Esophagus muscularis mucosa (tissue), 4 donors: Measurements from ENCODE around the gene FCGR2B. TPM values are rescaled to one million over a fixed set of nuclear protein-coding genes. Genes with fewer than 3 reads are reported as not detected.
"Not testable (repeated sequence)": the region's sequence is repeated elsewhere in the genome, so short reads cannot be mapped to it uniquely, and the experiment has no call there.

Experiments used
- DNase-seq: peaks from one replicate; pipeline ENCODE4 v3.0.0-alpha.2; 2017; ENCODE audit errors: extremely low spot score
- H3K27ac ChIP-seq, 4 donors: fragments of 200-600 bp; sonication (generic); replicated peaks in 1 of 4; 1 replicate in 3 of 4; 2 replicates in 1 of 4; pipeline ENCODE4 v1.5.1; 2016 to 2019; ENCODE audit warnings: mild to moderate bottlenecking in 1 of 4
- H3K27me3 ChIP-seq, 4 donors: fragments of 200-600 bp; sonication (generic); one replicate each; pipeline versions ENCODE4 v1.5.1 to v1.6.0; 2016 to 2019
- H3K36me3 ChIP-seq, 4 donors: fragments of 200-600 bp; sonication (generic); one replicate each; pipeline ENCODE4 v1.5.1; 2016 to 2019
- H3K4me1 ChIP-seq, 4 donors: fragments of 200-600 bp; sonication (generic); one replicate each; pipeline ENCODE4 v1.5.1; 2016 to 2019
- H3K4me3 ChIP-seq, 4 donors: fragments of 200-600 bp; sonication (generic); 1 replicate in 2 of 4; 2 replicates in 2 of 4; pipeline ENCODE4 v1.5.1; 2016 to 2019; ENCODE audit warnings: mild to moderate bottlenecking in 4 of 4, moderate library complexity in 1 of 4
- H3K9me3 ChIP-seq, 4 donors: fragments of 200-600 bp; sonication (generic); 1 replicate in 3 of 4; 2 replicates in 1 of 4; pipeline ENCODE4 v1.5.1; 2016 to 2019
- POLR2AphosphoS5 ChIP-seq, 2 donors: sonication (generic); formaldehyde crosslinking; IDR thresholded peaks; one replicate each; pipeline ENCODE4 v1.6.1; 2017; ENCODE audit warnings: antibody characterized with exemption in 2 of 2
- WGBS: methylation state at CpG from one replicate; pipeline ENCODE4 v1.1.5; 2018; 5-methylcytosine and 5-hydroxymethylcytosine counted together
- intact Hi-C: fragments of 100-400 bp; cut with DNase I; formaldehyde crosslinking; loops from one replicate; pipeline ENCODE4 v1.15.1; 2023
- total RNA-seq, 4 donors: library from RNA; depleted of rRNA; stranded (reverse); fragments of >200 nt; gene quantifications; one replicate each; pipeline versions ENCODE4 v1.1.0 to v1.2.1, GENCODE V29; 2016

The FCGR2B gene
- 10 to 100 TPM; 12.7 to 39.8 (median 27.0) TPM for total RNA-seq

DNA sequence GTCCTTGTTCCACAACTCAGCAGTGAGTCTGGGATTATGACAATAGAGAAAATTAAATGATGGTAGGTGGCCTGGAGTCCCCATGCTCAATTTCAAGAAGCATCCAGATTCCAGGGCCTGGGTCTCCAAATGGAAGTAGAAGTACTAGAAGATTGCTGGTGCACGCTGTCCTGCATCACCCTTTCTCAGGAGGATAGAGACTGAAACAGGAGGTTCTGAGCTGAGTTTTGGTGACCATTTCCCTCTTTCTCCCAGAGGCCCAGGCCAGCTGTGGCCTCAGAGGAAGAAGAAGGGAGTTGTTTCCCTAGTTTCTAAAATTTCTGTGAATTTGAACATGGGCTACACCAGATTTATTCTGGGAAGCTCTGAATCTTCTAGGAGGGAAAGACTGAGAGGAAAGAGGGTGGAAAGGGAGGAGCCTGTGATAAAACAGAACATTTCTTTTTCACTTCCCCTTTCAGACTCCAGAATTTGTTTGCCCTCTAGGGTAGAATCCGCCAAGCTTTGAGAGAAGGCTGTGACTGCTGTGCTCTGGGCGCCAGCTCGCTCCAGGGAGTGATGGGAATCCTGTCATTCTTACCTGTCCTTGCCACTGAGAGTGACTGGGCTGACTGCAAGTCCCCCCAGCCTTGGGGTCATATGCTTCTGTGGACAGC, at the start of gene FCGR2B:
FCGR2B (plus strand) TSS at position 460 of the 656 bp plus-strand sequence; CDS start at position 559, 99 bp downstream.
- DNase-seq, H3K36me3 ChIP-seq, intact Hi-C loops, H3K4me1 ChIP-seq, H3K4me3 ChIP-seq, H3K27me3 ChIP-seq, H3K9me3 ChIP-seq, H3K27ac ChIP-seq: not testable (repeated sequence)
- no CpG with 5 or more reads among the region's 4 CpGs for WGBS

DNA sequence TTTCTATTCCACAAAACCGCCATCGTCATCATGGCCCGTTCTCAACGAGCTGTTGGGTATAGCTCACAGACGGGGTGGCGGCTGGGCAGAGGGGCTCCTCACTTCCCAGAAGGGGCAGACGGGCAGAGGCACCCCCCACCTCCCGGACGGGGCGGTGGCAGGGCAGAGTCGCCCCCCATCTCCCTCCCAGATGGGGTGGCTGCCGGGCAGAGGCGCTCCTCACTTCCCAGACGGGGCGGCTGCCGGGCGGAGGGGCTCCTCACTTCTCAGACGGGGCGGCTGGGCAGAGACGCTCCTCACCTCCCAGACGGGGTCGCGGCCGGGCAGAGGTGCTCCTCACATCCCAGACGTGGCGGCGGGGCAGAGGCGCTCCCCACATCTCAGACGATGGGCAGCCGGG, 46.5 kb upstream of the FCGR2B start:
- H3K9me3 ChIP-seq, DNase-seq, H3K36me3 ChIP-seq, H3K4me3 ChIP-seq, H3K27ac ChIP-seq, intact Hi-C loops: not testable (repeated sequence)
- H3K4me1 ChIP-seq = peaks cover 0 to 10% (median 4%) of the 10 kb centered on the region in 4 donors
- WGBS = 88% methylated on average over 8 of the region's 30 CpGs
- H3K27me3 ChIP-seq = peaks cover 0 to 11% (median 0%) of the 10 kb centered on the region in 4 donors

DNA sequence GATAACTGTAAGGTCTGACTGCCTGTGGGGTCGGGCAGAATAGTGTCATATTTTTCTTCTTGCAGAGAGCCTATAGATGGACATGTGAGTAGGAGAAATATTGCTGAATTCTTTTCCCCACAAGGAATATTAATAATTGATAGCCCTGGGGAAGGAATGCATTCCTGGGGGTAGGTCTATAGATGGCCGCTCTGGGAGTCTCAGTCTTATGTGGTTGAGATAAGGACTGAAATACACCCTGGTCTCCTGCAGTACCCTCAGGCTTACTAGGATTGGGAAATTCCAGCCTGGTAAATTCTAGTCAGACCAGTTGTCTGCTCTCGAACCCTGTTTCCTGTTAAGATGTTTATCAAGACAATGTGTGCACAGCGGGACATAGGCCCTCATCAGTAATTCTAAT, 44.4 kb upstream of the FCGR2B start:
- 85% methylated on average over 4 of the region's 4 CpGs for WGBS
- H3K4me3 ChIP-seq, H3K27ac ChIP-seq, H3K9me3 ChIP-seq, DNase-seq, intact Hi-C loops, H3K36me3 ChIP-seq, H3K4me1 ChIP-seq: not testable (repeated sequence)
- peaks cover 0 to 20% (median 0%) of the 10 kb centered on the region in 4 donors for H3K27me3 ChIP-seq

DNA sequence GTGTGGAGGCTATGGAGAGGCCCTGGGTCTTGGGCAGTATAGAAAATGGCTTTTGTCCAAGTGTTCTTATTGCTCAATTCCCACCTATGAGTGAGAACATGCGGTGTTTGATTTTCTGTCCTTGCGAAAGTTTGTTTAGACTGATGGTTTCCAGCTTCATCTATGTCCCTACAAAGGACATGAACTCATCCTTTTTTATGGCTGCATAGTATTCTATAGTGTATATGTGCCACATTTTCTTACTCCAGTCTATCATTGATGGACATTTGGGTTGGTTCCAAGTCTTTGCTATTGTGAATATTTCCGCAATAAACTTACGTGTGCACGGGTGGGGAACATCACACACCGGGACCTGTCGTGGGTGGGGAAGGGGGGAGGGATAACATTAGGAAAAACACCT, 42.5 kb upstream of the FCGR2B start:
- DNase-seq, H3K27ac ChIP-seq, intact Hi-C loops, H3K4me1 ChIP-seq, H3K4me3 ChIP-seq, H3K9me3 ChIP-seq, H3K36me3 ChIP-seq: not testable (repeated sequence)
- H3K27me3 ChIP-seq = peaks cover 0 to 20% (median 0%) of the 10 kb centered on the region in 4 donors
- WGBS = 87% methylated on average over 7 of the region's 7 CpGs

DNA sequence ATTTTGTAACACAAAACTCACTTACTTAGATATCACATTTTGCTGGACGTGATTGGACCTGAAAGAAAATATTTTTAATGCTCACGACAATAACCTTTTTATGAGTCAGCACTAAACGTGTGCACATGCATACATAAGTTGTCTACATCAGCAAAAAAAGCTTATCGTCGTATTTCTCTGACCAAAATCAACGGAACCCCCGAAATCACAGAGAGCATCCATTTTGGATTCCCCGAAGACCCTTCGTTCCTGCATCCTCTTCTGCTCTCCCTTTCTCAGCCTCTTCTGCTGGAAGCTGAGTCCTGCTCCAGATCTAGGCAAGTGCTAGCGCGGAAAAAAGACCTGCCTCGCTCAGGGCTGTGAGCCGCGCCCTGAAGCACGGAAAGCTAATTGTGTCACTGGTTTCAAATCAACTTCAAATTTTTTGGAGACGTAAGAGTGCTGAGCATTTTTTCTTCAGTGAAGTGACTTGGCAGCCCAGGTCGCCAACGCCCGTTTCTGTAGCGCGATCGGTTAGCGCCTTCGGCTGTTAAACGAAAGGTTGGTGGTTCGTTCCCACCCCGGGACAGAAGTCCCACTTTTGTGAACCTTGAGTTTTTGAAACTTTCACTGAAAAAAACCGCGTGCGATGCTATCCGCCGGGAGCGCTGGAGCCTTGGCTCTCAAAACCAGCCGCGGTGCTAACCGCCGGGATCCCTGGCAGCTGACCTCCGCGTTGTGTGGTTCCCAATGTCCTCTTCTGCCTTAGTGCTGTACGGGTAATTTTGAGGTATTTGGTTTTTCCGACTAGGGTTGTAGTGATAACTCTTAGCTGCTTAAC, 41.6 kb upstream of the FCGR2B start:
- H3K4me1 ChIP-seq, intact Hi-C loops, DNase-seq, H3K36me3 ChIP-seq, H3K9me3 ChIP-seq: not testable (repeated sequence)
- H3K4me3 ChIP-seq = peak overlapping the region; percentile 12 to 58 (median 46)
- H3K27ac ChIP-seq = peak overlapping the region in 1 of 4 donors; percentile 18
- 6% methylated on average over 40 of the region's 41 CpGs for WGBS
- peak in 1 of 2 donors; percentile 19 for TF ChIP-seq POLR2AphosphoS5 (IDR thresholded peaks at IDR 0.05)
- H3K27me3 ChIP-seq = peaks cover 0 to 20% (median 0%) of the 10 kb centered on the region in 4 donors

DNA sequence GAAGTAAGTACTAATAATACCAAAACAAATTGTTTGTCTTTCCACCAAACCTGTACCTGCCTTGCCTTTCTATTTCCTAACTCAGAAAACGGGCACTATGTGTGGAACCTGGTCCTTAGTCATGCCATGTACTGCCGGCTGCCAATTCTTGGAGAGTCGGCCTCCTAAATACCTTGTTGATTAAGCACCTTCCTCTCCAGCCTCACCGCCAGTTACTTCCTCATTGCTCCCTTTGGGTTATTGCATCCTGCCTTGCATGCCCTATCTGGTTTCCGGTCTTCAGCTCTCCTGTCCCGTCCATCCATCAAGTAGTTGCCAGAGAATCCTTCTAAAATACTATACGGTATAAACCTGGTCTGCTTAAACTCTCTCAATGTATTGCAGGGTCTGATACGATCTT, 40.9 kb upstream of the FCGR2B start:
- H3K27ac ChIP-seq, intact Hi-C loops, H3K9me3 ChIP-seq, H3K36me3 ChIP-seq, DNase-seq, H3K4me1 ChIP-seq: not testable (repeated sequence)
- Histone ChIP-seq H3K27me3 (peaks cover 0 to 20% (median 0%) of the 10 kb centered on the region in 4 donors), H3K4me3 (peak overlapping the region in 1 of 4 donors; percentile 58)
- 56% methylated on average over 8 of the region's 8 CpGs for WGBS

DNA sequence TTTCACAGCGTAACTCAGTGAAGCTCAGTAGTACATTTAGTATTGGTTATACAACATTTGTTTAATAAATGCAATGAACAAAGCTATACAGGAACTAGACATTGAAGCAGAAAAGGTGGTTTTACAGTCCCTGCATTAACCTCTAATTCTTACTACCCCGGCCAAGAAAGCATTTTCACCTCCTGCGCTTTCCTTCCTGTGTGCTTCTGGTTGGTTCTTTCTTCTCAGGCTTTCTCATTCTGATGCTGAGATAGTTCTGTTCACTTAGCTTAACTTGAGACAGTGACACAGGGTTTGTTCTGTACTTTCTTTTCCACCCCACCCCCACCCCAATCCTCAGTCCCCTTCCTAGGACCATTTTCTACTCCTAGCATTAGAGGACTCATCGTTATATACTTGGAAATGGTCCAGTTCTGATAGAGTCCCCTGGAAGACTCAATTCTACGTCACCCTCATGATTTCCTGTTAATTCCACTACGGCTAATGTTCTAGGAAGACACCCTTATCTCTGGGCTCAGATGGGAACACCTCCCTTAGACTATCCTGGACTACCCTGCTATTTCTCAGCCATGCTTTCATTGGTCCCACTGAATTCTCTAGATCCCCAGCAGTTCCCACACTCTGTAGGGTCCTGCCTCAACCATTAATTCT, 39.4 kb upstream of the FCGR2B start:
- H3K9me3 ChIP-seq, H3K4me1 ChIP-seq, intact Hi-C loops, DNase-seq, H3K4me3 ChIP-seq, H3K36me3 ChIP-seq, H3K27ac ChIP-seq: not testable (repeated sequence)
- 63% methylated on average over 6 of the region's 6 CpGs for WGBS
- peaks cover 0 to 20% (median 0%) of the 10 kb centered on the region in 4 donors for H3K27me3 ChIP-seq

DNA sequence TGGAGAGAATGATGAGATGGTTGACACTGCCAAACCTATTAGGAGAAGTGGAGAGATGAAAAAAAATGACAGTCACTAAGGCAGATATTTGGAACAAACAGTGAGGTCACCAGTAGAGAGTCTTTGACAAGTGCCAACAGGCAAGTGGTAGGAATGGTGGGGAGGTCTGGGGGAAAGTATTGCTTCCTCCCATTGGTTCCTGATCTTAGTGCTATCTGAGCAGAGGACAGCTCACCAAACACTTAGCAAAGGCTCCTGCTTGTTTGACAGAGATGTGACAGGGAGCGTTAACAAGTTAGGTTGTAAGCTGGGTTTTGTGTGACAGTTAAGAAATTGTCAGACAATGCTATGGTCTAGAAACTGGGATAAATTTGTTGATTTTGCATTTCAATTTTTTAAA, 38.3 kb upstream of the FCGR2B start:
- H3K27ac ChIP-seq, H3K4me1 ChIP-seq, H3K9me3 ChIP-seq, intact Hi-C loops, H3K36me3 ChIP-seq, H3K4me3 ChIP-seq, DNase-seq: not testable (repeated sequence)
- WGBS = 86% methylated on average over 1 of the region's 1 CpG
- peaks cover 0 to 20% (median 0%) of the 10 kb centered on the region in 4 donors for H3K27me3 ChIP-seq

DNA sequence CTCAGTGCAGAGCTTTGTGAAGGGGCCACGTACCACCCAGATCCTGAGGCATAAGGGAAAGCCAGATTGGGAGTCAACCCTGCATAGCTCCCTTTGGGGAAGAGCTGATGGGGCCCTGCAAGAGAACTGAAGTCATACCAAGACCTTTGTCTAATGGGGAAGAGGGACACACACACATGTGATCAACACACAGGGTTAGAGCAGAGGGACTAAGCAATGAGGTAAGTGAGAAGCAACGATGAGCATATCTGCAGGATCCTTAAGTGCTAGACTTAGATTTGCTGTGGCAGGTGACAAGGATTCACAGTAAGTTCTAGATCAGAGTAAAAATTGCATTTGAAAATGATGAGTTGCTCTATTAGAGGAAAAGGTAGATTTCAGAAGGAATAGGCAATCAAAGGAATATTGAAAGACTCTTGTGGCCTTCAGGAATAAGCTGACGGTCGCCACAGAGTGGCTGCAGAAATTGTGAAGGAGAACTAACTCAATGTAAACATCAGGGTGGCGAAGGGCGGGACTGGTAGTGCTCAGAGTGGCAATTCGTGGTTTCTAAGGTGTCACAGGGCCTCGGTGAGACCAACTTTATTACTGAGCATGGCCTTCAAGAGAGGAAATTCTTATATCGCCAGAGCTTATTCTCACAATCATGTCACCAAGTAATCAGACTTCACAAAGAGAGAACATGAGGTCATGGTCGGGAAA, 36.3 kb upstream of the FCGR2B start:
- H3K4me1 ChIP-seq, H3K27me3 ChIP-seq, H3K36me3 ChIP-seq, H3K27ac ChIP-seq, intact Hi-C loops, DNase-seq, H3K4me3 ChIP-seq, H3K9me3 ChIP-seq: not testable (repeated sequence)
- WGBS = 73% methylated on average over 8 of the region's 10 CpGs

DNA sequence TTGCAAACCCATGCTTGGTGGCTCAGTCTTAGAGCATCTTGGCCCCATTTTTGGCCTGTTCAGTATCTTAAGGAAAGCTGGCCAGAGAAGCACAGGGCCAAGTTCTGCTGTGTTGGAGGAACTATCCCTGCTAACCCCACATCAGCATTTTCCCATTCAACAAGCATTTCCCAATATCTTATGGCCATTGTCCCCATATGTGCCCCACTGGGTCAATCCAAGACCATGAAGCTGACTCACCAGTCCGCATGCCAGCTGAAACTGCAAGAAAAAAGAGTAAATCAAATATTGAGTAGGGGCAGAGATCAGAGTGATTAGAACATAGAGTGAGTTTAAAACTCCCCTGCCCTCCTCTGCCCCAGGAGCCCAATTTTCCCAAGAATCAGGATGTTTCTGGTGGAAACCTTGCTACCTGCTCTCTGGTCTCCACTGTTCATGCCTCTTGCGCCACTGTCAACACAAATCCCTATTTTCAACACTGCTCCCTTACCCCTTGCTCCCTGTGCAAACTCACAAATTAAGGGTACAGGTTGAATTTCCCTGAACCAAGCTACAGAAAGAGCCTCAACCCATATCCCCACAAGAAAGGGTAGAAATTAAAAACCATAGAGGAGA, 32.7 kb upstream of the FCGR2B start:
- H3K4me3 ChIP-seq, intact Hi-C loops, DNase-seq, H3K27ac ChIP-seq, H3K36me3 ChIP-seq, H3K4me1 ChIP-seq, H3K27me3 ChIP-seq, H3K9me3 ChIP-seq: not testable (repeated sequence)
- WGBS = no CpG with 5 or more reads among the region's 2 CpGs
